Superior temporal gyrus (tissue), 1 donor: ENCODE results near the gene MSS51.
"Not testable (repeated sequence)": the region's sequence is repeated elsewhere in the genome, so short reads cannot be mapped to it uniquely, and the experiment has no call there.

Source experiments
- DNase-seq: peaks from one replicate; pipeline ENCODE4 v3.0.0-alpha.2; 2016; ENCODE audit errors: extremely low spot score

The MSS51 gene

GRCh38 chr10:73414230-73414945, 19.0 kb downstream of the MSS51 start:
- no peak for DNase-seq

- peak; percentile 83 for DNase-seq
Observed at GRCh38 chr10:73413528-73414229, 19.7 kb downstream of the MSS51 start, which contains the start of gene ANXA7. Gene ANXA7, minus strand, starts transcription at chr10:73414058. Its CDS starts 13,202 bp downstream, at chr10:73400856.

GRCh38 chr10:73413108-73413527, 20.2 kb downstream of the MSS51 start:
- peak; percentile 63 for DNase-seq

GRCh38 chr10:73410897-73411296, 22.5 kb downstream of the MSS51 start:
- no peak for DNase-seq

- DNase-seq = no peak
Observed at GRCh38 chr10:73408978-73409521, 24.3 kb downstream of the MSS51 start.

GRCh38 chr10:73408061-73408460, 25.3 kb downstream of the MSS51 start:
- DNase-seq = no peak

- DNase-seq = no peak
Observed at GRCh38 chr10:73407495-73407894, 25.9 kb downstream of the MSS51 start.

GRCh38 chr10:73406846-73407245, 26.5 kb downstream of the MSS51 start:
- DNase-seq = no peak

- DNase-seq = no peak
Observed at GRCh38 chr10:73405556-73405955, 27.8 kb downstream of the MSS51 start.

GRCh38 chr10:73404690-73405089, 28.7 kb downstream of the MSS51 start:
- no peak for DNase-seq

GRCh38 chr10:73401636-73402035, 31.7 kb downstream of the MSS51 start:
- no peak for DNase-seq

GRCh38 chr10:73399063-73399462, 34.3 kb downstream of the MSS51 start:
- DNase-seq = no peak

GRCh38 chr10:73398024-73398423, 35.3 kb downstream of the MSS51 start:
- no peak for DNase-seq

GRCh38 chr10:73394325-73394724, 39.0 kb downstream of the MSS51 start:
- DNase-seq = not testable (repeated sequence)

- DNase-seq = no peak
Observed at GRCh38 chr10:73388228-73388627, 45.1 kb downstream of the MSS51 start.

GRCh38 chr10:73386583-73386982, 46.8 kb downstream of the MSS51 start:
- no peak for DNase-seq

GRCh38 chr10:73379064-73379748, 54.2 kb downstream of the MSS51 start:
- DNase-seq = no peak

- no peak for DNase-seq
Observed at GRCh38 chr10:73376679-73377078, 56.7 kb downstream of the MSS51 start.
